H9 (cell line): ENCODE results near the gene EPC1. TPM values are rescaled to one million over a fixed set of nuclear protein-coding genes. Genes with fewer than 3 reads are reported as not detected.

Experiments
- DNase-seq: peaks from one replicate; pipeline ENCODE4 v3.0.0-alpha.2; 2017
- H2AFZ ChIP-seq: one replicate; pipeline ENCODE4 v1.6.1; 2013; ENCODE audit warnings: mild to moderate bottlenecking, low read length, control low read depth, moderate library complexity
- H2AK5ac ChIP-seq: 2 replicates; pipeline ENCODE4 v1.6.1; 2013; ENCODE audit warnings: low read length, control low read depth, mixed read lengths; ENCODE audit not compliant: insufficient read length
- H2BK120ac ChIP-seq: one replicate; pipeline ENCODE4 v1.6.1; 2013; ENCODE audit warnings: low read depth, mild to moderate bottlenecking, low read length, control low read depth, inconsistent platforms; ENCODE audit not compliant: poor library complexity, severe bottlenecking
- H2BK12ac ChIP-seq: 2 replicates; pipeline ENCODE4 v1.6.1; 2013; ENCODE audit warnings: low read length, control low read depth, mixed read lengths, low read depth; ENCODE audit not compliant: insufficient read length
- H2BK15ac ChIP-seq: 2 replicates; pipeline ENCODE4 v1.6.1; 2013; ENCODE audit warnings: low read depth, low read length, control low read depth
- H2BK20ac ChIP-seq: one replicate; pipeline ENCODE4 v1.6.1; 2013; ENCODE audit warnings: low read depth, mild to moderate bottlenecking, low read length, control low read depth, inconsistent platforms; ENCODE audit not compliant: poor library complexity, severe bottlenecking
- H2BK5ac ChIP-seq: 2 replicates; pipeline ENCODE4 v1.6.1; 2013; ENCODE audit warnings: low read length, control low read depth, mixed read lengths; ENCODE audit not compliant: insufficient read length
- H3K14ac ChIP-seq: 2 replicates; pipeline ENCODE4 v1.6.1; 2013; ENCODE audit warnings: low read length, control low read depth; ENCODE audit not compliant: insufficient read depth
- H3K18ac ChIP-seq: 2 replicates; pipeline ENCODE4 v1.6.1; 2013; ENCODE audit warnings: low read depth, mild to moderate bottlenecking, mixed read lengths, low read length, control low read depth; ENCODE audit not compliant: insufficient read length
- H3K23ac ChIP-seq: 2 replicates; pipeline ENCODE4 v1.6.1; 2013; ENCODE audit warnings: low read length, control low read depth, mixed read lengths, low read depth; ENCODE audit not compliant: insufficient read length
- H3K23me2 ChIP-seq: 2 replicates; pipeline ENCODE4 v1.6.1; 2013; ENCODE audit warnings: low read depth, mild to moderate bottlenecking, mixed read lengths, low read length, control low read depth; ENCODE audit not compliant: insufficient read length, poor library complexity, severe bottlenecking
- H3K27ac ChIP-seq: 2 replicates; pipeline ENCODE4 v1.5.1; 2013; ENCODE audit warnings: low read length, control low read depth, mixed read lengths, low read depth; ENCODE audit not compliant: insufficient read length
- H3K27me3 ChIP-seq: 2 replicates; pipeline ENCODE4 v1.6.1; 2013; ENCODE audit warnings: low read length, control low read depth, inconsistent platforms; ENCODE audit not compliant: insufficient read depth
- H3K4ac ChIP-seq: 2 replicates; pipeline ENCODE4 v1.6.1; 2013; ENCODE audit warnings: low read depth, mild to moderate bottlenecking, control low read depth, inconsistent platforms, low read length, moderate library complexity
- H3K4me1 ChIP-seq: 2 replicates; pipeline ENCODE4 v1.6.1; 2013; ENCODE audit warnings: low read length, control low read depth, inconsistent platforms; ENCODE audit not compliant: insufficient read depth
- H3K4me2 ChIP-seq: 2 replicates; pipeline ENCODE4 v1.6.1; 2013; ENCODE audit warnings: low read length, control low read depth, mixed read lengths; ENCODE audit not compliant: insufficient read length, insufficient read depth
- H3K56ac ChIP-seq: 2 replicates; pipeline ENCODE4 v1.6.1; 2013; ENCODE audit warnings: low read depth, mild to moderate bottlenecking, mixed read lengths, low read length, control low read depth; ENCODE audit not compliant: insufficient read length
- H3K79me1 ChIP-seq: 2 replicates; pipeline ENCODE4 v1.6.1; 2013; ENCODE audit warnings: low read depth, mild to moderate bottlenecking, moderate library complexity, low read length, control low read depth, inconsistent platforms; ENCODE audit not compliant: insufficient read depth, poor library complexity, severe bottlenecking
- H3K79me2 ChIP-seq: 2 replicates; pipeline ENCODE4 v1.6.1; 2013; ENCODE audit warnings: low read length, control low read depth, inconsistent platforms; ENCODE audit not compliant: insufficient read depth
- H3K9ac ChIP-seq: 2 replicates; pipeline ENCODE4 v1.6.1; 2013; ENCODE audit warnings: low read length, control low read depth, mixed read lengths; ENCODE audit not compliant: insufficient read length; ENCODE audit errors: extremely low read depth
- H3K9me3 ChIP-seq: one replicate; pipeline ENCODE4 v1.6.1; 2013; ENCODE audit warnings: low read depth, low read length, inconsistent platforms; ENCODE audit not compliant: control insufficient read depth
- H3T11ph ChIP-seq: one replicate; pipeline ENCODE4 v1.6.1; 2013; ENCODE audit warnings: mild to moderate bottlenecking, low read length, control low read depth, inconsistent platforms
- H4K20me1 ChIP-seq: one replicate; pipeline ENCODE4 v1.6.1; 2013; ENCODE audit not compliant: control insufficient read depth, insufficient read length, insufficient read depth
- H4K5ac ChIP-seq: 2 replicates; pipeline ENCODE4 v1.6.1; 2013; ENCODE audit warnings: low read depth, mild to moderate bottlenecking, mixed read lengths, low read length, control low read depth; ENCODE audit not compliant: insufficient read length
- H4K8ac ChIP-seq: replicated peaks from 2 replicates; pipeline ENCODE4 v1.6.1; 2013; ENCODE audit warnings: low read length, control low read depth, mixed read lengths, low read depth; ENCODE audit not compliant: insufficient read length
- H4K91ac ChIP-seq: 2 replicates; pipeline ENCODE4 v1.6.1; 2013; ENCODE audit warnings: low read depth, mild to moderate bottlenecking, moderate library complexity, mixed read lengths, low read length, control low read depth; ENCODE audit not compliant: insufficient read length
- H3K27ac Mint-ChIP-seq, 3 experiments: 2 replicates in 2 of 3; 3 replicates in 1 of 3; pipeline ENCODE4 v1.8.0; 2020 to 2021; ENCODE audit warnings: mixed read lengths in 3 of 3, mild to moderate bottlenecking in 1 of 3, moderate library complexity in 1 of 3
- H3K27me3 Mint-ChIP-seq: 2 replicates; pipeline ENCODE4 v1.8.0; 2021; ENCODE audit warnings: low read depth, mild to moderate bottlenecking, moderate library complexity, mixed read lengths
- H3K36me3 Mint-ChIP-seq, 3 experiments: 2 replicates in 2 of 3; 3 replicates in 1 of 3; pipeline ENCODE4 v1.8.0; 2020 to 2021; ENCODE audit warnings: low read depth in 3 of 3, mixed read lengths in 3 of 3; ENCODE audit not compliant: insufficient read depth in 1 of 3
- H3K4me1 Mint-ChIP-seq, 2 experiments: 2 replicates each; pipeline ENCODE4 v1.8.0; 2020; ENCODE audit warnings: mixed read lengths in 2 of 2
- H3K4me3 Mint-ChIP-seq, 2 experiments: 2 replicates in 1 of 2; 3 replicates in 1 of 2; pipeline ENCODE4 v1.8.0; 2020 to 2021; ENCODE audit warnings: mild to moderate bottlenecking in 2 of 2, mixed read lengths in 2 of 2, moderate library complexity in 1 of 2
- H3K9me3 Mint-ChIP-seq, 2 experiments: 2 replicates in 1 of 2; 3 replicates in 1 of 2; pipeline ENCODE4 v1.8.0; 2020; ENCODE audit warnings: mild to moderate bottlenecking in 2 of 2, mixed read lengths in 2 of 2, moderate library complexity in 1 of 2
- CTCF ChIP-seq: fragments of 200-600 bp; sonication (generic); conservative IDR thresholded peaks from 3 replicates; pipeline ENCODE4 v1.8.0; 2021; ENCODE audit warnings: antibody characterized with exemption, mild to moderate bottlenecking
- WGBS: extraction: QIAGEN DNeasy Blood & Tissue Kit; methylation state at CpG from one replicate; pipeline ENCODE4 v1.1.7; 2013; ENCODE audit warnings: missing lambda C conversion rate, low lambda C conversion rate, mixed read lengths; ENCODE audit not compliant: insufficient read length; ENCODE audit errors: extremely low coverage; 5-methylcytosine and 5-hydroxymethylcytosine counted together
- total RNA-seq: library from RNA; stranded (reverse); gene quantifications from 2 replicates; pipeline ENCODE4 v1.2.1, GENCODE V29; 2021

The EPC1 gene
- total RNA-seq, 1 experiment from 2014 or later, result 32.5 TPM

GRCh38 chr10:32246685-32247084, 100.3 kb downstream of the EPC1 start:
- no peak overlapping the region for H2AFZ ChIP-seq
- no peak overlapping the region for H3K27ac Mint-ChIP-seq
- no peaks in the 10 kb centered on the region; a peak in 1 of 7 replicates for H3K36me3 Mint-ChIP-seq
- no peaks in the 10 kb centered on the region for H3K79me1 ChIP-seq
- no peak overlapping the region for H2AK5ac ChIP-seq
- H3T11ph ChIP-seq, result no peak overlapping the region
- H4K20me1 ChIP-seq, result no peaks in the 10 kb centered on the region
- no peak overlapping the region for H3K4ac ChIP-seq
- TF ChIP-seq CTCF, result no peak
- no peak overlapping the region for H2BK12ac ChIP-seq
- no peaks in the 10 kb centered on the region for H3K9me3 ChIP-seq
- H3K4me3 Mint-ChIP-seq, result no peak overlapping the region; a peak in 1 of 5 replicates
- H3K27ac ChIP-seq, result no peak overlapping the region
- H4K5ac ChIP-seq, result no peak overlapping the region
- H3K9ac ChIP-seq, result no peak overlapping the region
- no peak overlapping the region for H3K4me2 ChIP-seq
- no peak overlapping the region for H3K56ac ChIP-seq
- H2BK20ac ChIP-seq, result no peak overlapping the region
- H3K23me2 ChIP-seq, result no peaks in the 10 kb centered on the region
- no peak overlapping the region for H4K8ac ChIP-seq
- no CpG with 5 or more reads among the region's 3 CpGs for WGBS
- DNase-seq, result no peak
- H3K18ac ChIP-seq, result no peak overlapping the region
- H3K79me2 ChIP-seq, result no peaks in the 10 kb centered on the region
- no peaks in the 10 kb centered on the region for H3K4me1 ChIP-seq
- no peaks in the 10 kb centered on the region for H3K9me3 Mint-ChIP-seq
- no peak overlapping the region for H3K14ac ChIP-seq
- H2BK5ac ChIP-seq, result no peak overlapping the region
- H4K91ac ChIP-seq, result no peak overlapping the region
- no peak overlapping the region for H2BK15ac ChIP-seq
- H3K27me3 ChIP-seq, result no peaks in the 10 kb centered on the region
- H3K23ac ChIP-seq, result no peak overlapping the region
- H3K27me3 Mint-ChIP-seq, result peaks cover 2% of the 10 kb centered on the region; the same call in 1 of the 2 replicates
- H3K4me1 Mint-ChIP-seq, result peaks cover 4 to 6% of the 10 kb centered on the region in 2 experiments
- H2BK120ac ChIP-seq, result no peak overlapping the region
